GM12864 (cell line): ENCODE data around the gene TRUB2.
A peak's percentile ranks its signal among the peaks of the same experiment; 100 is the strongest.

ENCODE experiments used
- DNase-seq: peaks from one replicate; pipeline ENCODE4 v3.0.0-alpha.2; 2011; ENCODE audit warnings: low read depth
- H3K4me3 ChIP-seq: 2 replicates; pipeline ENCODE4 v1.5.1; 2011; ENCODE audit warnings: mild to moderate bottlenecking, low read depth, low read length, control low read depth
- CTCF ChIP-seq: IDR thresholded peaks from 2 replicates; pipeline ENCODE4 v1.5.1; 2011; ENCODE audit warnings: low read depth, mild to moderate bottlenecking, moderate library complexity, low read length, control low read depth, inconsistent platforms; ENCODE audit errors: missing control alignments

TRUB2 gene

GRCh38 chr9:128325629-128326028 is 3.4 kb upstream of the TRUB2 start:
- no peak for DNase-seq
- TF ChIP-seq CTCF: no peak
- no peak overlapping the region for H3K4me3 ChIP-seq

GRCh38 chr9:128324401-128324800 is 2.2 kb upstream of the TRUB2 start:
- H3K4me3 ChIP-seq: no peak overlapping the region
- no peak for DNase-seq
- TF ChIP-seq CTCF: no peak

GRCh38 chr9:128323791-128324190 is 1.5 kb upstream of the TRUB2 start:
- peak overlapping the region; percentile 71 for H3K4me3 ChIP-seq
- no peak for DNase-seq
- TF ChIP-seq CTCF: no peak

GRCh38 chr9:128323212-128323730 is 1.0 kb upstream of the TRUB2 start:
- no peak for TF ChIP-seq CTCF
- peak overlapping the region; percentile 71 for H3K4me3 ChIP-seq
- DNase-seq: no peak

GRCh38 chr9:128321879-128322403 is 306 bp downstream of the TRUB2 start:
- no peak for TF ChIP-seq CTCF
- DNase-seq: no peak
- H3K4me3 ChIP-seq: peak overlapping the region; percentile 71

- no peak for DNase-seq
- no peak for TF ChIP-seq CTCF
- H3K4me3 ChIP-seq: peak overlapping the region; percentile 71; the same call in 1 of the 2 replicates
These were observed 904 bp downstream of the TRUB2 start for GRCh38 chr9:128321343-128321742.

GRCh38 chr9:128317629-128318028 is 4.6 kb downstream of the TRUB2 start:
- DNase-seq: no peak

More at GRCh38 chr9:128317629-128318028, 4.6 kb downstream of the TRUB2 start:
- TF ChIP-seq CTCF: no peak
- no peak overlapping the region for H3K4me3 ChIP-seq
